ENCODE results near the gene DPP8.

DPP8 gene

DNA sequence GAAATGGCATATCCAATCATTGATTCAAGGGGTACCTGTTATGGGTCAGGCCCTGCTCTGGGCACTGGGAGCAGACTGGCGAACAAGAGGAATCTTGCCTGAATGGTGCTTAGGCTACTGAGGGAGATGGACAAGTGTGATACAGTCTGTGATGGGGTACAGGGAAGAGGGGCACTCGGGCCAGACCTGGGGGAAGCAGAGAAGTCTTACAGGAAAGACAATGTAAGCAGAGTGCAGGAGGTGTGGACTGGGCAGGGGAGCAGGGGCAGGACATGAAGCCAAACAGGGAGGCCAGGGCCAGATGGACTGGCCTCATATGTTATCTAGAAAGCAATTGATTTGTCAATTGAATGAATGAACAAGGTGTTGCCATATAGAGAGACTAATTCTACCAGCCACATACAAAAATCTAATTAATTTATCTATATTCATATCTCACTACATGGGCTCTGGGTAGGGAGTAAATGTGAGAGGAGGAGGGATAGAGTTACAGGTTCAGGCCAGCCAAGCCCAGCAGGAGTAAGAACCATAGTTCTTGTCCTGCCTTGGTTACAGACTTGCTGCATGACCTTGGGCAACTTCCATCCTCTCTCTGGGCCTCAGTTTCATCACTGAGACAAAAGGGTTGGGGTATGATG is 91.2 kb downstream of the DPP8 start:
- DNase-seq (ENCODE audit: low read depth, low spot score), result no peak

DNA sequence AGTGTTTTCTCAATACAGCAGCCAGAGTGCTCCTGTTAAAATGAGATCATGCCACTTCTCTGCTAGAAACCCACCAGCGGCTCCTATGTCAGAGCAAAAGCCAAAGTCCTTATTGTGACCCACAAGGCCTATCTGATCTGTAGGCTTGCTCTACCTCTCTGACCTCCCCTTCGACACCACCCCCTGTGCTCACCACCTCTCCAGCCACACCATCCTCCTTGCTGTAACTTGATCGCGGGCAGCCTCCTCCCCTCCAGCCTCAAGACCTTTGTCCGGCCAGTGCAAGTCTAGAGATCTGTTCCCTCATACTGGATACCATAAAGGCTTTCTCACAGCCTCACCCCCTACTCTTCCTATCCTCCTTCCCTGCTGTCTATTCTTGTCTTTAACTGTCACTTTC is 92.8 kb downstream of the DPP8 start:
- no peak for DNase-seq (ENCODE audit: low read depth, low spot score)

DNA sequence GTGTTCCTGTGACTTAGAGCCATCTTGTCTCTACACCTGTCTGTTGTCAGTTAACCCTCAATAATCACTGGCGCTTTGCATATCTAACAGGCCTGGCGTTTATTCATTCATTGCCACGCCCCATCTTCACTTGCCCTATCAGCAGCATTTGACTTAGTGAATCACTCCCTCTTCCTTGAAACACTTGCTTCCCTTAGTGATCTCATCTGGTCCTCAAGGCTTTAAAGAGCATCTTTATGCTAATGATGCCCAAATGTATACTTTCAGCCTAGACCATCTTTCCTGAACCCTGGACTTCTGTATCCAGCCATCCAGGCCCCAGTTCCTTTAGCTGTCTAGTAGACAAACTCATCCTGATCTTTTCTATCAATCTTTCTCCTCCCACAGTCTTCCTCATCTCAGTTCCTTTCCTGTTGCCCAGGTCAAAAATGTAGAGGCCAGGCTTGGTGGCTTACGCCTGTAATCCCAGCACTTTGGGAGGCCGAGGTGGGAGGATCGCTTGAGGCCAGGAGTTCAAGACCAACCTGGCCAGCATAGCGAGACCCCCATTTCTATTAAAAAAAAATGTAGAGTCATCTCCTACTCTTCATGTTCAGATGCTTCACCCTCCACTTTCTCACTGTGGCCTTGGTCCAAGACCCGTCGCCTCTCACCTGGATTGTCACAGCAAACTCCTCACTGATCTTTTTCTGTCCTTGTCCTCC is 93.4 kb downstream of the DPP8 start:
- no peak for DNase-seq (ENCODE audit: low read depth, low spot score)

DNA sequence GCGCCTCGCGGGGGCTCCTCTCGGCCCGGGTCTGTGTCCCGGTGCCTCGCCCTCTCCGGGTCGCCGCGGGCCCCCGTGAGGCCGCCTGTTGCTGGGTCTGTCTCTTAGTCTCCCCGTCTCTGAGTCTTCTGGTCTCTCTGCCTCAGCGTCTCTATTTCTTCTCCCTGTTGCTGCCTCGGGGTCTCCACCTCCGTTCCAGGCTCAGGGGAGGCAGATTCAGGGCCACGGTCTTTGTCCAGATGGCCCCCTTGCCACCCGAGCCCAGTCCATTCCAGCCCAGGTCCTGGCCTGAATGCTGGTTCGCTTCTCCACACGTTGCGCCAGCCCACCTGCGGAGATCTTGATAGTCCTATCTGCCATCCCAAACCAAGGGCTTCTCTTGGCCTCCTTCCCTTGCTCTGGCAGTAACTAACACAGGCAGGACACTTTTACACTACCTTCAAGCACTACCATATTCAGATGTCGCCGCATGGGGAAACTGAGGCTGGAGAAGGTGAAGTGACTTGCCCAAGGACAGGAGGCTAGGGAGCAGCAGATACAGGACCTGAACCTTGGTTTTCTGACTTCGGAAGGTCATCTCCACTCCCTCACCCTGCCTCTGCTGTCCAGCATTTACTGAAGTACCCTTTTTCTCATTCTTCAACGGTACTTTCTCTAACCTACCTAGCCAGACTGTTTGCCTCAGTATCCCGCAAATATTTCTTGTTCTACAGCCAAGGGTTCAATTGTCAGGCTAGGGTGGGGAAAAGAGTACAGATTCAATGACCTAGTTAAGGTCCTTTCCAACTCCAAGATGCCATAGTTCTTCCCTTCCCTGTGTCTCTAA is 94.1 kb downstream of the DPP8 start:
- DNase-seq (ENCODE audit: low read depth, low spot score), result no peak

DNA sequence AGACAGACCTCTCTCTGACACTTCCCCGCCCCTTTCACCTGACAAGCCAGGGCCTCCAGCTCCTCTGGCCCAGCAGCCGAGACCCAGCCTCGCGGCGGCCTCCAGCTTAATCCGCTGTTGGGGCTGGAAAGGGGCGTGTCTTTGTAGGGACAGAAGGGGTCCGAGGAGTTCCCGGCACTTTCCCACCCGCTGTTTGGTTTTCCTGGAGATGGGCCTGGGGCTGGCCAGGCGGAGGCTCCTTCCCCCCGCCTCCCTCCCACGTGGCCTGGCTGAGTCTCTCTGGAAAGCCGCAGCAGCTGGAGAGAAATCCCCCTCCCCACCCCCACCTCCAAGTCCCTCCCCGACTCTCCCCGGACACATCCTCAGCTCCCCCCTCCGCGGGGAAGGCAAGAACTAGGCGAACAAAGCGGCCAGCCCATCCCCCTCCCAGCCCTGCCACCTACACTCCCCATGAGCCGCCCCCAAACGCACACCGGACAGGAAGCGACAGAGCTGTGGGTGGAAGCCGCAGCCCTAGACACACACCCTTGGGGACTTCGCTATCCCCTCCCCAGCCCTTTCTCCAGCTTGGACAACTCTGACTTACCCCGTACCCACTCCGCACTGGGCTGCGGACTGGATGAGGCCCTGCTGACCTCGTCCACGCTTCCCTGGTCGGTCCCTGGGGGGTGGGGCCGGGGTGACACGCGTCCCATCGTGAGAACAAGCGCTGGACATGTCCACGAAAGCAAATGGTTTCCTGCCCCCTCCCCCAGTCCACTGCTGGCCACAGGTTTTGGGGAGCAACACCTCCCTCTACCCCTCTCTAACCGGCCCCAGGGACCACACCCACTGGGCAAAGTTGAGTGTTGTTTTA is 95.9 kb downstream of the DPP8 start:
- no peak for DNase-seq (ENCODE audit: low read depth, low spot score)

DNA sequence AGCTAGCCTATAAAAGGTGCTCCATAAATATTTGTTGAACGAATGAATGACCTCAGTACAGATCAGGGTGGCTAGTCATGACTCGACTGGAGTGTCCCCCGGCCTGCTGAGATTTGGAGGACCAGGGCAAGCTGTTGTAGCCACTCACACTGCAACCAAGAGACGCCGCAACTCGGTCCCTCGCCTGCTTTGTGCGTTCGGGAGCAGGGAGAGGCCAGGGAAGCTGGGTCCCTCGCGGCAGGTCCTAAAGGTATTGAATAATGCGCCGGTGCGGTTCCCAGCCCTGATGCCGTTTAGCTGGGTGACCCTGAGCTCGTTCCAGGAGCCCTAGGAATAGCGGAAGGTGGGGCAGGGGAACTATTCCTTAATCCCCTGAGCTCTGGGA is 96.5 kb downstream of the DPP8 start:
- DNase-seq (ENCODE audit: low read depth, low spot score), result no peak

DNA sequence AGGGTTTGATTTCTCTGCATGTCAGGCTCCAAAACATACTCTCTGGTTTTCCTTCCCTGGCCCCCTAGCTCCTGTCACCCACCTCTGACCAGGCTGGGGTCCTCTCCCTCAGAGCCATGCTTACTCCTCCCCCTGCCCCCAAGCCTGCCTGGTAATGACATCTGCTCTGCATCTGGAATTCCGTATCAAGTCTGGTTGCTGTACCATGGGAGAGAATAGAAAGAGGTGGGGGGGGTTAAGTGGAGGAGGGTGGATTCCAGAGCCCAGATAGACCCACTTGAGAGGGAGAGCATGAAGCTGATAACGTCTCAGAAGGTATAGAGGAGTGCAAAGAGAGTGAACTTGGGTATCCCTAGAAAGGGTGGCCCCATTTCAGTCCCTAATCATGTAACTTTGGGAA is 98.9 kb downstream of the DPP8 start:
- DNase-seq (ENCODE audit: low read depth, low spot score), result no peak

DNA sequence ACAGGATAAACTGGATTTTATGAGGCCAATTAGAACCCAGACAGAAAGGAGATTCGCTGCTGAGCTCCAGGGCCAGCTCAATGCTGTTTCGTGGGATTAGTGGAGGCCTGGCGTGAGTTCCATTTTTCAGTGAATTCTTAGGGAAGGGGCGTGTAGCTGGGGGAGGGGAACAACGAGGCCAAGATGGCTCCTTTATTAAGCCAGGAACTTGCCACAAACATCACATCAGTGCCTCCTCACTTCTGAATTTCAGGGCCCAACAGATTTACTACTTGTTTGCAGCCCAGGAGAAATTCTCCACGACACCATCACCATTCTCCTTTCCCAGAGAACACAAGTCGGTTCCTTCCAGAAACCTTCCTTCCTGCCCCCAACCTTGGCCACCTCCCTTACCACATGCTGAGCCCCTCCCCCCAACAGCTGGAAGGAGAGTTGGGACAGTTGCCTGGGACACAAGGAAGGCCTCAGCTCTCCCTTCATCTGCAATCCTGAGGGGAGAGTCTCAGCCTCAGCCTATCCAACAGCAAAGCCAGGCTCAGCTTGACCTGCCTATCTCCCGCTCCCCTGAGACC is 100.6 kb downstream of the DPP8 start:
- DNase-seq (ENCODE audit: low read depth, low spot score), result no peak

DNA sequence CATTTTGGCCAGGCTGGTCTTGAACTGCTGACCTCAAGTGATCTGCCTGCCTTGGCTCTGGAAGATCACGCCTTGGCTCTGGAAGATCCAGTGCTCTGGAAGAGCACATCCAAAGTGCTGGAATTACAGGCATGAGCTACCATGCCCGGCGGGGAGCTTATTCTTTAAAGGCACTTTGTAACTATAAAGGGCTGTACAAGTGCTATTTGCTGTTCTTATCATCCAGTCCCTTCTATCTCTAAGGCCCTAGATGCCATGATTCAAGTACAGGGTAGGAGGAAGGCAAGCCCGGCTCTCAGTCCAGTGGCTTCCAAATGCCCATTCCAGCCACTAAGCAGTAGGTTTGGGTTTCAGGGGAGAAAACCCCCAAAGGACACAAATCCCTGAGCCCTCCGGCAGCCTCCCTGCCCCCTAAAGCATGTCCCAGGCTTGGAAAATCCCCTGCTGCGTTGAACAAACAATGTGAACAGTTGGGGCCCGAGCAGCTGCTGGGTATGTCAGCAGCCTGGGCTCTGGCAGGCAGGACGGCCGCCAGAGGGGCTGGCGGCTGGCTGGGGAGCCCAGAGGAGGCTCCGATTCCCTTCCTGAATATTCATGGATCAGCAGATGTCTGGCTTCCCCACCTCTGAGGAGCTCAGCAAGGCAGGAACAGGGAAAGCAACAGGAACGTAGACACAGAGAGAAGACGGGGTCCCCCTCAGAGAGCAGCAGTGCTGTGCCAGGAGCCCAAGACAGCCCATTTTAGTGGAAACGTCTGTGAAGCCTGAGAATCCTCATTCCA is 102.5 kb downstream of the DPP8 start:
- DNase-seq (ENCODE audit: low read depth, low spot score), result no peak

DNA sequence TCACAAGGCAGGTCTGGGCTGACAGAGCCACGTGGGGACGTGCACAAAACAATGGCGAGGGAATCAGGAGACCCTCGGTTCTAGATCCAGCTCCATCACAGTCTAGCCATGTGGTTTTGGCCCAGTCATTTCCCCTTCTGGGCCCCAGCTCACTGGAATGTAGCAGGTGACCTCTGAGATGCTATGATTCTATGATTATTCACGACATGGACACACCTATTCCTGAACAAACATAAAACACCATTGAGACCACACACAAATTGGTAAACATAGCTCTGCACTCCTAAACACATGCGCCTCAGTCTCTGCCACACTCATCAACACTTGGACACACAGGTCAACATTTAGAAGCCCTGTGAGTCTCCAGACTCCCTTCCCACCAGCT is 103.7 kb downstream of the DPP8 start:
- DNase-seq (ENCODE audit: low read depth, low spot score), result no peak

DNA sequence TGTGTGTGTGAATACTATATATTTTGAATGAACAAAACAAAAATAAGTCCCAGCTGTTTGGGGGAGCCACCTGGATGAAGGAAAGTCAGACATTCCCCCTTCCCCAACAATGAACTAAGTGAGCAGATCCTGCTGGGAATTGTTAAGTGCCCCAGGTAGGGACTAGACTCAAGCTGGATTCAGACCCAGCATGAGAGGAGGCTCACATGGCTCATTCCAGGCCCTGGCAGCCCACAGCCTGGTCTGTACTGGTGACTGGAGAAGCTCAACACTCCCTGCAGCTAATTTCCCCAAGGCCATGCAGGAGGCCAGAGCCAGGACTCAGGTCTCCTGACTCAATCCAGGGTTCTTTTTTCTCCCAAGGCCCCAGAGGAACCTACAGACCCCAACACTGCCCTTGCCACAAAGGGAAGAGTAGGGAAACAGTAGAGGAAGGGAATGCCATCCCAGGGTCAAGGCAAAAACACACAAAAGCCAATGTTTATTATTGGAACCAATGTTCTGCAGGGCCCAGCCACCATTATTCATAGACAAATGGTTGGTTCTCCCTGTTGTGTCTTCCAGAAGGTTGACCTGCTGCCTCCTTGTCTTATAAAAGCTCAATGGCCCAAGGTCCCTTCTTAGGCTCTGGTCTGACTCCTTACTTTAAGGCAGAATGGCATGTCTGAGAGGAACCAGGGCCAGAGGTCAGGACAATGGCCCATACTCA is 104.3 kb downstream of the DPP8 start:
- DNase-seq (ENCODE audit: low read depth, low spot score), result no peak

DNA sequence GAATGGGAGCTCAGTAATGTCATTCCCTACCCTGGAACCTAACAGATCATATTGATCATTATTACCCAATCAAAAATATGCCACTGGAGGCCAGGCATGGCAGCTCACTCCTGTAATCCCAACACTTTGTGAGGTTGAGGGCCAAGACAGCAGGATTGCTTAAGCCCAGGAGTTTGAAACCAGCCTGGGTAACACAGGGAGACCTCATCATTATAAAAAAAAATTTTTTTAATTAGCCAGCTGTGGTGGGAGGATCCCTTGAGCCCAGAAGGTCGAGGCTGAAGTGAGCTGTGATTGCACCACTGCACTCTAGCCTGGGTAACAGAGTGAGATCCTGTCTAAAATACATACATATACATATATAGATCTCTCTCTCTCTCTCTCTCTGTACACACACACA is 104.9 kb downstream of the DPP8 start:
- no peak for DNase-seq (ENCODE audit: low read depth, low spot score)

DNA sequence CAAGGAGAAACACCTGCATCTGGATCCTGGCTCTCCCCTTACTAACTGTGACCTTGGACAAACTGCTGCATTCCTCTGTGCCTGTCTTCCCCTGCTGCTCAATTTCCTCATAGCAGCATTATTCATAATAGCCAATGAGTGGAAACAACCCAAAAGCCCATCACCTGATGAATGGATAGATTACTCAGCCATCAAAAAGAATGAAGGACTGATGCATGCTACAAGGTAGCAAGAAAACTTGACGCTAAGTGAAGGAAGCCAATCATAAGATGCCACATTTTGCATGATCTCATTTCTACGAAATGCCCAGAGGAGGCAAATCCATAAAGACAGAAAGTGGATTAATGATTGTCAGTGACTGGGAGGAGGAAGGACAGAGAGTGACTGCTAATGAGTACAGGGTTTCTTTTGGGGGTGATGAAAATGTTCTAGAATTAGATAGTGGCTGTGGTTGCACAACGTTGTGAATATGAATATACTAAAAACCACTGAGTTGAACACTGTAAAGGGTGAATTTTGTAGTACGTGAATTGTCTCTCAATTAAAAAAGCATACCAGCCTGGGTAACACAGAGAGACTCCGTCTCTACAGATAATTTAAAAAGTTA is 105.9 kb downstream of the DPP8 start:
- DNase-seq (ENCODE audit: low read depth, low spot score), result no peak

DNA sequence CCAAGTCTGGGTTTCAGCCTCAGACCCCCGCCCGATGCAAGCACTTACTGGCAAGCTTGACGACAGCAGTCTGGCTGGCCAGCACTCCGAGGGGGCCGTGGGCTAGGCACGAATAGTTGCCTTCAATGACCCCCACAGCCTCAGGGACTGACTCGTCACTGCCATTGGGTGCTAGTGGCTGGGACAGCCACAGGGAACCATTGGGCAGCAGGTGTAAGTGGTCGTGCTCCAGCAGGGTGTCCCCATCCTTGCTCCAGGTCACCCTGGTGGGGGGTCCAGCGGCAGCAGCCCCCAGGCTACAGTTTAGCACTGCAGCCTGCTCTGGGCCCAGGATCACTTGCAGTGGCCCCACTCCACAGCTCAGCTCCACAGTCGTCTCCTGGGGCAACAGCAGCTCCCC is 106.5 kb downstream of the DPP8 start:
- DNase-seq (ENCODE audit: low read depth, low spot score), result no peak

DNA sequence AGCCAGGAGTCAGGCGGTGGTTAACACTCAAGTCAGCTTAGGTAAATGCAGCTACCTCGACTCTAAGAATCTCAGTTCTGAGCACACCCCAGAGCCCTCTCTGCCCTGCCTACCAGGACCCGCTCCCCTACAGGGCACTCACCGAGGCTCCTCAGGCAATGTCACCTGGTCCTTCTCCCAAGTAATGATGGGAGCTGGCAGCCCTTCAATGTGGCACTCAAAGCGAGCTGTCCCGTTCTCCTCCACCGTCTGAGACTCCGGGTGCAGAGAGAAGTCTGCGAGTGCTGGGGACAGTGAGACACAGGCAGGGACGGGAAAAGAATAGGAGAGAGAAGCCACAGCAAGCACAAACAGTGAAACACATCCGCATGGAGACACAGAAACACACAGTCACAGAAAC is 107.5 kb downstream of the DPP8 start:
- DNase-seq (ENCODE audit: low read depth, low spot score), result no peak

DNA sequence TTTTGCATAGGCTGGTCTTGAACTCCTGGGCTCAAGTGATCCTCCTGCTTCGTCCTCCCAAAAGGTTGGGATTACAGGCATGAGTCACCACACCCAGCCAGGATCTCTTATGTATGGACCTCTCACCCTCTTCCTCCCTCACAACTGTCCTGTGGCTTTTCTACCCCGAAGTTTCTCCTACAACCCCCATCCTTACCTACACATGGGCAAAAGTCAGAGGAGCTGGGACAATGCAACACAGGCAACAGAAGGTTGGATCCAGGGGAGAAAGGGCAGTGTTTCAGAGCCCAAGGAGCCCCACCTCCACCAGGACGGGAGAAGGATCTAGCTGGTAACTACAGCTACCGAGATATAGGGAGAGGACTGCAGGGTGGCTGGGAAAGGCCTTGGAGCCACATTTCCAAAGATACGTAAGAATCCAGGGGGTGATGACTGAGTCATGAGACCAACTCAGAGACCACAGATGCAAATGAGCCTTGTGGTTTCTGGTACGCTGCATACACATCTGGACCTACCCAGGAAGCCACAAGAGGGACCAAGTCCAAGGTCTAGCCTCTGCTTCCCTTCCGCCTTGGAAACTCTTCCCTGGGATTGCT is 108.4 kb downstream of the DPP8 start:
- no peak for DNase-seq (ENCODE audit: low read depth, low spot score)

DNA sequence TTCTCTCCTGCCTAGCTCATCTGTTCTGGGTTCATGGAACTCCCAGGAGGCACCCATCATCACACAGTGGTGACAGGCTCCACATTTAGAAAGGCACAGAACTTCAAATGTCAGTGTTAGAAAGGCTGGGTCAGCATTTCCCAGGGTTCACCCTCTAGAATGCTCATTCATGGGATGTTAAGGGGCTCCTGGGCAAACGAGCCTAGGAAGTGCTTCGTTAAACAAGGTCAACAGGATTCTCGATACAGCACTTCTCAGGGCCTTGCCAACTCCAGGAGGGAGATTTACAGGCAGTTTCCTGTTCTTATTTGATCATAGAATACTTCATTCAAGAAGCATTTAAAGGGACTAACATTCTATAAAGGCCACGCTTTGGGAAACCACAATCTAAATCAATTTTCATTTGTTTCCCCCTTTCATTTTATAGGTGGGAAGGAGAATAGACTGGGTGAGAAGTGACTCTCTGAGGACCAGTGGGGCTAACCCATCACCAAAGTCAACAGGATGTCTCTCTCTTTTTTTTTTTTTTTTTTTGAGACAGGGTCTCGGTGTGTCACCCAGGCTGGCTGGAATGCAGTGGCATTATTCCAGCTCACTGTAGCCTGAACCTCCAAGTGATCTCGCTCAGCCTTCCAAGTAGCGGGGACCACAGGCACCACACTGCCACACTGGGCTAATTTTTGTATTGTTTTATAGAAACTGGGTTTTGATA is 109.0 kb downstream of the DPP8 start:
- DNase-seq (ENCODE audit: low read depth, low spot score), result no peak

DNA sequence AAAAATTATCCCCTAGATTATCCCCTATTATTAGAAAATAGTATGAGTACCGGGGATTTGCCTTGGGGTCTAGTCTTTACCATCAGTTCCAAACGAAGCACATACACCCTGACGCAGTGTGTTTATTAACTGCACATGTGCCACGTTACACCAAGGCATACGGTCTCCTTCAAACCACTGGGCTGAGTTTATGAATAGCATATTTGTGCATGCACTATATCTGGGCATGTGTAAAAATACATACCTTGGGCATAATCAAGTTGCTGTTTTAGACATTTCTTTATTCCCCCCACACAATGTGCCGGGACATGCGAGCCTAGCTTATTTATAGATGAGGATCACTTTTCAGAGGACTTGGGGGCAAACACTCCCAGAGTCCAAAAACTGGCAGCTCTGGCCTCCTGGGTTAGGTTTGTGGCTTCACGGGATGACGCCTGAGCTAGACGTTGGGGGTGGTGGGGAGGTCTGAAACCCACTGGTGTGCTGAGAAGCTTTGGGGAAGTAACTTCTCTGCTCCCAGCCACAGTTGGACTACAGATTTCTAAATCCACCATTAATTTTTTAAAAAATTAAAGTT is 111.0 kb downstream of the DPP8 start:
- no peak for DNase-seq (ENCODE audit: low read depth, low spot score)

All from activated naive CD8-positive, alpha-beta T cell treated with anti-CD3 and anti-CD28 coated beads, Interleukin-2, amount 50 U/mL, for 16 hours (primary cell).